ENCODE results near the gene FAM163B.
A peak's percentile ranks its signal among the peaks of the same experiment; 100 is the strongest.
"Not testable (repeated sequence)": the region's sequence is repeated elsewhere in the genome, so short reads cannot be mapped to it uniquely, and the experiment has no call there.

Gene FAM163B

DNA sequence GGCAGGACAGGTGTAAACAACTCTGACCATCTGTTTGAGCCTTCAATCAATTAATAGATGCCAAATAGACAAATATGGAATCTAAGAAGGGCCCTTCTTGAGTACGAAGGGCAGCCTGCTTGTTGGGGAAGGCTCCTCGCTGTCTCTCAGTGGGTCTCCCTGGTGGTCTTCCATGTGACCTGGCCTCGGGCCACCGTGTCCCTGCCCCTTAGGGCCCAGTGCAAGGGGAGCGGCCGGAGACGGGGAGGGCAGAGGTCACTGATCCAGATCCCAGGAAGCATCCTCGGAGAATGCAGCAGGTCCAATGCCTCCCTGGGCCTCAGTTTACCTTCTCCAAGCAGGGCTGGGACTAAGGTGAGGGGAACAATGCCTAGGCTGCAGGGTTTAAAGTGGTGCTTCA, 29.5 kb upstream of the FAM163B start:
- no peak for DNase-seq

DNA sequence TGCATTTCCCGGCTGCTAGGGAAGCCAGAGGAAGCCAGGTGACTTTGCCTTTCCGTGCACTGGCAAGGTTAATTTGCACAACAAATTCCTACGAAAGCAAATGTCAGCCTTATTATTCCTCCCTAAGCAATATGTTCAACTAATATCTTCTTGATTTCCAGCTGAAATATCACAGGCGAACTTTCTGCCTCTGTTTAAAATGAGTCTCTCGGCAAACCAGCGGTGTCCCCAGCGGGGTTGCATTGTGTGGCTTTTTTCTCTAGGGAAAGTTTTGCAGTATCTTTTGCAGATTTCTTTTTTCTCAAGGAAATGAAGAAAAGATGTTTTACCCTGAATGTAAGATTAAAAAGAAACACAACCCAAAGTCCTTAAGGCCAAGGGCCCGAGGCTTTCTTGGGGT, 28.9 kb upstream of the FAM163B start:
- DNase-seq, result no peak

DNA sequence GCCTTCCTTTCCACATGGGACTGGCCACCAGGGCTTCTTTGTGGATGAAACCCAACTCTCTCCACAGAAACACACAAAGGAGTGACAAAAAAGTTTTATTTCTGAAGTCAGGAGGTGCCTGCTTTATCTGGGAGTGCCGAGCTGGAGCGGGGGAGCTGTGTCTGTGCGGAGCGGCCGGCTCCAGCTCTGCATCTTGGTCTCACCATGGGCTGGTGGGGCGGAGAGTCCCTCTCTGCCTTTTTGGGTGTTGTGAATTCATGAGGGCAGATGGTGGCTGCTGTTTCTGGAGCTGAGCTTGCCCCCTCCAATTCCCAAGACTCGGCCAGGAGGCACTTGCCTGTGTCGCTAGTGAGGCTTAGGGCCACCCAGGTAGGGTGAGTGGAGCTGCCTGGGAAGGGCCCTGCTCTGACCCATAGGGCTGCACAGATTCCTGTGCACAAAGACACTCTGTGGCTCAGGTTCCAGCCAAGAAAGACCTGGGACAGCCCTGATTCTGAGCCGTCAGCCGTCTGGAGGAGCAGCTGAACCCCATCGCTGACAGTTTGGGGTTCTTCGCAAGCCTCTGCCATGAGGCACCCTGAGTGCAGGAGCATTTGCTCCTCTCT, 28.4 kb upstream of the FAM163B start:
- no peak for DNase-seq

DNA sequence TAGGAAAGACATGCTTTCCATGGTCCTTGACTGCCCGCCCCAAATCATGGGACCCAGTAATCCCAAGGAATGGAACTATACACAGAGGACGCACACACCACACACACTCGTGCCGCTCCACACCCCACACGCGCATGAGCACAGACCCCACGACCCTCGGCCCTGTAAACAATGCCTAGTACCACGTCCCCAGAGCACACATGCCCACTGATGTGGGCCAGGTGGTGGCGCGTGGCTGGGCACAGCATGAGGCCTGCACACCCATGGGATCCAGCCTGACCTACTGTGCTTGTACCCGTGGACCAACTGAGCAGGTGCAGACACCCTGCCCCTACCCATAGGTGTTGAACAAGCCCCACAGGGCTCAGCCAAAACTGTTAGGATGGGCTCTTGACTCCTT, 27.7 kb upstream of the FAM163B start:
- no peak for DNase-seq

DNA sequence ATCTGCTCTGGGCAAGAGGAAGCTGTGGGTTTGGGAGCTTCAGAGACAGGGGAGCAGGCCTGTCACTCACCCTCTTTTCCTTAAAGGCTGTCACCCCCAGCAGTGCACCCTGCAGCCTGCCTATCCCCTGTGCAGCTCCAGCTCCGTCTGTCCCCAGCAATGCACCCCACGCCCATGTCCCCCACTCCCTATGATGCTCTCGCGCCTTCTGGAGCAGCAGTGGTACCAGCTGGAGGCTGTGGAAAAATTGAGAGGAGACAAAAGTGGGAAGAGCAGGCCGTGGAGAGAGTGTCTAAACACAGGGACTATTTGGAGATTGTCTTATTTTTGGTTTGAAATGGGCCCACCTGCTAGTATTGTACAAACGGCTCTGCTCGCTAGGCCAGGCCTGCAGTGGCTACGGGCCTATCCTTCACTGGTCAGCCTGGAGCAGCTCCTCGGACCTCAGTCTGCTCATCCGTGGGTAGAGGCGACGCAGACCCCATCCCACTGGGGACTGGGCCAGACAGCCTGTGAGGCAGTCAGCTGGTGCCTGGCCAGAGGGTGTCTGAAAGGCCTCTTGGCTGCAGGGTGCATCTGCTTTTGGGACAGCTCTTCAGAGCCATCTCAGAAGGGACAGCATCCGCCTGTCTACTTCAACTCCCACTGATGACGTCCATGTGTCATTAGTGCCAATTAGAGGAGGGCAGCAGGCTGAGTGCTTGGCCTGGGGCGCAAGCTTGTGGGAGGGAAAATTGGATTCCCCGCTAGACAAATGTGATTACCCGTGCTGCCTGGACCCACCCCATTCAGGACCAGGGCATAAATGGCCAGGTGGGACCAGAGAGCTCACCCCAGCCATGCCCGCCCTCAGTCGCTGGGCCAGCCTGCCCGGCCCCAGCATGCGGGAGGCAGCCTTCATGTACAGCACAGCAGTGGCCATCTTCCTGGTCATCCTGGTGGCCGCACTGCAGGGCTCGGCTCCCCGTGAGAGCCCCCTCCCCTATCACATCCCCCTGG, 26.6 kb upstream of the FAM163B start, which contains the start of gene DBH:
TSS of gene DBH (plus strand) at position 831 of the 999 bp plus-strand sequence. CDS start at position 840, 9 bp downstream.
- no peak for DNase-seq

DNA sequence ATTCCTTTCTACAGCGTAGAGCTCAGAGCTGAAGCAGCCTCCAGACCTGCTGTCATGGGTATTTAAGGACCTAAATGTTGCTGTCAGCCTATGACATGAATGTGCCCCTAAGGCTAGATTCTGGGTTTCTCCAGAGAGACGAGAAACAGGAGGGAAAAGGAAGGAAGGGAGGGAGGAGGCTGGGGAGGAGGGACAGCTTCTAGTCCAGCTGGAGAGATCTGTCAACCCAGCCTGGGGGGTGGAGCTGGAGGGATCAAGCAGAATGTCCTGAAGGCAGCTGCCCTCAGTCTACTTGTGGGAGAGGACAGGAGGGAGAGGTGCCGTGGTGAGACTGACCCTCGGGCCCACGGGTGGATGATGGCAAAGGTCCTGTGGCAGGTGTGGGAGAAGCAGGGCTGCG, 25.9 kb upstream of the FAM163B start:
- DNase-seq, result no peak

DNA sequence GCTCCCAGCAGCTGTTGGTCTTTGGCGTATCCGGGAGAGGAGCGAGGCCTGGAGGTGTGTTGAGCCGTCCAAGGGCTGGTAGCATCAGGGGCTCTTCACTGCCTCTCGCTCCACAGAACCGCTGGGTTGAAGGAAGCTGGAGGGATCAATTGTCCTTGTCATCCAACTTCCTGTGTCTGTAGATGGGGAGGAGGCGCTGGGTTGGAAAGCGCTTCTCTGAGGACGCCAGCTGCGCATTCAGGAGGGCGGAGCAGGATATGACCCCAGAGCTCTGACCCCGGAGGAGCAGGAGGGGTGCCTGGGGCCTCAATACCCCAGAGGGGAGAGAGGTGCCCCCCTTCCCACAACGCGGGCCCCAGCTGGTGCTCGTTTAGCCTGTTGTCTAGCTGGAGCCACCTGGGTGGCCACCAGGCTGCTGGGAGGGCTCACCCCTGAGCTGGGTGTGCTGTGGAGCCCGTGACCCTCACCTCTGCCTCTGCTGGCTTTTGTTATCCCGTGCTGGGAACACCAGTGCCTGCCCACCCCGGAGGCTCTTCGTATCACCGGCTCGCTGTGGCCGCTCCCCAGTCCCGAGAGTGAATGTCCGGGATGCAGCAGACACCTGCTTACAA, 25.0 kb upstream of the FAM163B start:
- no peak for DNase-seq

DNA sequence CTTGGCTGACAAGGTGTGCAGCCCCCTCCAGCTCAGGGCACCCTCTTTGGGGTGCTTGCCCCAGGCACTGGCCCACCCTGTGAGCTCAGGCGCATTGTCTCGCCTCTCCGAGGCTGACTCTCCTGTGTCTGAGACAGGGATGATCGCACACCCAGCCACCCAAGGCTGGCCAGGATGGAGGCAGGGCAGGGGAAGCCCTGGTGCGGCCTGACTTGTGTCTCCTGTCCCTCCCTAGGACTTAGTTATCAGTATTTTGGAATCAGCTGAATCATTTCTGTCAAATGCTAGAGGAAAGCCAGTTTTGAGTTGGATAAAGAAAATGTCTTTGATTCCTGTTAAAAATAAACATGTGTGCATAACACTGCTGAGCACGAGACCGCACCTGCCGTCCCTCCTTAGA, 24.5 kb upstream of the FAM163B start:
- no peak for DNase-seq

DNA sequence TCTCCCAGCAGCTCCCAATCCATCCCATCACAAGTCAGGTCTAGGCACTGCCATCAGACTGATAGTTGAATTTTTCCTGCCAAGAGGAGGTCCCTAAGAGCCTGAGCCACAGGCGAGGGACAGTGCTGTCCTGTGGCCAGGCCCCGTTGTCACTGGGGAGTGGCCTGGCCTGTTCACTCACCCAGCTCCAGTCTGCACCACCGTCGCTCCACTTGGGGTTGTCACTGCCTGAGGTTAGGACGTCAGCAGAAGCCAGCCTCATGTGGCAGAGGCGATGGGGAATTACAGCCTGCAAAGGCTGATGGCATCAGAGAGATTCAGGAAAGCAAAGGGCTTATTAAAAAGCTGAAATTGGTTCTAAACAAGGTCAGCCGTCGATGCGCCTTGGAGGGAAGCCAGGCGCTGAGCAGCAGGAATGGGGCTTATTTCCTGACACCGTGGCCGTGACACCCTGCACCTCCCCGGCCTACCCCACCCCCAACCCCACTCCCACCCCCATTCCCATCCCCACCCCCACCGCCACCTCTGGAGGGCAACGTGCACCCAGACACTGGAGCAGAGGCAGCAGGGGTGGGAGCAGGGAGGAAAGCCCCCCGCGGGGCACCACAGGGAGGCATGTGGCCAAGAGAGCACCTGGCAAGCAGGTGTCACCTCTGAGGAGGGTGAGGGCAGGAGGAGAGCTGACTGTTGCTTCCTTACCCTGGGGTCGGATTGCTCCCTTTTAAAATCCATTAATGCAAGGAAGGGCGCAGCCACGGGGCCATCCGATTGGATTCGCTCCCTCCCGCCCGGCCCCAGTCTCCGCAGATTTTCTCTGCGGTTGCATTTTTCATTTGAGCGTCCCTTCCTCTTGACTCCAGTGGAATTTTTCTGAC, 23.9 kb upstream of the FAM163B start:
- no peak for DNase-seq

DNA sequence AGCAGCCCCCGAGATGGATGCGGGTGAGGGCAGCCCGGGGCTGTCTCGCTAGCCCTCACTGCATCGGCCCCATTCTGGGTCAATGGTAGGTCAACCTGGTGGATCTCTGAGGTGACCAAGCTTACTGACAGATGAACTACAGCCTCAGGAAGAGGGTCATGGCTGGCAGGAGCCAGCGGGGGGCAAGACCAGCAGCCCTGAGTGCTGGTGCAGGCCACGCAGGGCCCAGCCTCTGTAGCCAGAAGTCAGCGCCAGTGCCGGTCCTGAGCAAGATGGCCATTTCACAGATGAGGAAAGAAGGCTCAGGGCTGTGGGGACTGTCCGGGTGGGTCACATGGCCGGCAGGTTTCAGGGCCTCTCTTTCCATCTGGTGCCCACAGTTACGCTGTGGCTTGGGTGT, 21.9 kb upstream of the FAM163B start:
- no peak for DNase-seq

DNA sequence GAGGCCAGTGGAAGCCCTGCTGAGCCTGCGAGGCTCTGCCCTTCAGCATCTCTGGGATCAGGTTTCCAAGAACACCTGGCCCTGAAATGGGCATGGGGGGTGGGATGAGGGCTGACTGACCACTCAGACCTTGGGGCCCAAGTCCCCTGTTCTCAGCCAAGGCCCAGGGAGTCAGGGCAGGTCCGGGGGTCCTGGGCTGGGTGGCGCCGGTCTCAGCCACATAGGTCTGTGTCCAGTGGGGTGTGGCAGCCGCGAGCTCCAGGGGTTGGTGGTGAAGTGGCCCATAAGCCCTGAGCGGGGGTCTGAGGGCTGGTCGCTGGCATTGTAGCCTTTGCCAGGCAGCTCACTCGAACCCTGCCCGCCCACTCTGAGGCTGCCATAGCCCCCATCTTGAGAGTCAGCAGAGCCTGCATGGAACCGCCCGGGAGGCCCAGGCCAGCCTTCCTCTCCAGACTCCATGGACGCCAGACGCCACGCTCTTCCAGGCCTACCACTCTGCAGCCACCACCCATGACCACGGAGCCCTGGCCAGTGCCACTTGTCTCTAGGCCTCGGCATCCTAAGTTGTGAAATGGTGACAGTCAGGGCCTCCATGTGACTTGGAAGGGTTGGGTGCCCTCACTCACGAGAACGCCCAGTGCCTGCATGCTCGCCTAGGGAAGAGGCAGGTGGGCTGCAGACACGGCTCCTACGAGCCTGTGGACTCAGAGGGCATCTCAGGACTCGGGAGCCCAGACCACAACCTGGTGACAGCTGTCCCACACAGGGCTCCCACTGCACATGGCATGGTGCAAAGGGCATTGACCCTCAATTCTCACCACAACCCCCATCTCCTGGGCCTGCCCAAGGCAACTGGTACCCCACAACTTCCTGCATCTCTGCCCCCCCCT, 20.3 kb upstream of the FAM163B start:
- no peak for DNase-seq

DNA sequence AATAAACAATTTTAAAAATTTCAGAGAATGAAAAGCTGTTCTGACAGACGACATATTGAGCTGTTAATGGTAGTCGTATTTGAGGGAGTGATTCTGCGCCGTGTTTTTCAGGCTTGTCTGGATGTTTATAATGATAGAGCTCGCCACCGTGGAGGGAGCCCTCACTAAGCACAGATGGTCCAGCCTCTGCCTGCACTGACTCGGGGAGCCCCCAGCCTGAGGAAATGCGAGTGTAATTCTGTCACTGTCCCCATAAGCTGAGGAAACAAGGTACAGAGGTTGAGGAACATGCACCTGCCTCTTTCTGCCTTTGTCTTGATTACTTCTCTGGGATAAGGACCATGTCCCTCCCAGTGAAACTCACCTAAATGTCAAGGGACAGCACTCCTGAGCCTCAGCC, 19.6 kb upstream of the FAM163B start:
- DNase-seq, result no peak

DNA sequence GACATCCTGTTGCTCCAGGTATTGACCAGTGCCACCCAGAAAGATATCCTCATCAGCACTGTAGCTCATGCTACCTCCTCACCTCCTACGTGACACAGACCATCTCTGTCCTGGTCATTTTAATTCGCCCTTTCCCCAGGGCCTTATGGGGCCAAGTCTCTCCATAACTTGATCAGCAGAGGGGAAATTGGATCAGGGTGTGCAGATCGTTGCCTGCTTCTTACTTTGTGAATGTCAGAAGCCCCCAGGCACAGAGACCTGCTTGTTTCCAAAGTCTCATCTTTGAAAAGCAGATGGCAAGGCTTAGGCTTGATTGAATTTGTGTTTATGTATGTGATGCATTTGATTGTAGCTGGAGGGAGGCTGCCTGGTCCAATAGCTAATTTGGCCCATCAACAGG, 18.2 kb upstream of the FAM163B start:
- DNase-seq, result no peak

DNA sequence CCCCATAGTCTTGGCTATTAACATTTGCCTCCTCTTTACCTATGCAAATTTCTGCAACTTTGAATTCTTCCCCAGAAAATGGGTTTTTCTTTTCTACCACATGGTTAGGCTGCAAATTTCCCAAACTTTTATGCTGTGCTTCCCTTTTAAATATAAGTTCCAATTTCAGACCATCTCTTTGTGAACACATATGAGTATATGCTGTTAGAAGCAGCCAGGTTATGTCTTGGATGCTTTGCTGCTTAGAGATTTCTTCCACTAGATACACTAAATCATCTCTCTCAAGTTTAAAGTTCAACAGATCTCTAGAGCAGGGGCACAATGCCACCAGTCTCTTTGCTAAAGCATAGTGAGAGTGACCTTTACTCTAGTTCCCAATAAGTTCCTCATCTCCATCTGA, 16.8 kb upstream of the FAM163B start:
- not testable (repeated sequence) for DNase-seq

DNA sequence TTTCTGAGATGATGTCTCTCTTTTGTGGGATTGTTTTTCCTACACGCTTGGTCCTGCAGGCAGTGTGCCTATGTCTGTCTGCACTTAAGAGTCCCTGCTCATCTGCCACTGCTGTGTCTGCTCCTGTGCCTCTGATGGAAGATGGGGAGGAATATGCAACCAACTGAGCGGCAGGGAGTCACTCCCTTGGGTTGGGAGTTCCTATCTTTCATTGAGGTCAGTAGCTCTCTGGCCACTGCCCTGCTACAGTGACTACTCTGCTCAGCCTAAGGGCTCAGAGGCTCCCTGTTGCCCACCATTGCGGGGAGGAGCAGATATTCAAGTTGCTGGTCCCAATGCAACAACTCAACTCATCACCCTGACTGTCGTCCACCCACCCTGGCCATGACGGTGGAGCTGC, 13.4 kb upstream of the FAM163B start:
- no peak for DNase-seq

DNA sequence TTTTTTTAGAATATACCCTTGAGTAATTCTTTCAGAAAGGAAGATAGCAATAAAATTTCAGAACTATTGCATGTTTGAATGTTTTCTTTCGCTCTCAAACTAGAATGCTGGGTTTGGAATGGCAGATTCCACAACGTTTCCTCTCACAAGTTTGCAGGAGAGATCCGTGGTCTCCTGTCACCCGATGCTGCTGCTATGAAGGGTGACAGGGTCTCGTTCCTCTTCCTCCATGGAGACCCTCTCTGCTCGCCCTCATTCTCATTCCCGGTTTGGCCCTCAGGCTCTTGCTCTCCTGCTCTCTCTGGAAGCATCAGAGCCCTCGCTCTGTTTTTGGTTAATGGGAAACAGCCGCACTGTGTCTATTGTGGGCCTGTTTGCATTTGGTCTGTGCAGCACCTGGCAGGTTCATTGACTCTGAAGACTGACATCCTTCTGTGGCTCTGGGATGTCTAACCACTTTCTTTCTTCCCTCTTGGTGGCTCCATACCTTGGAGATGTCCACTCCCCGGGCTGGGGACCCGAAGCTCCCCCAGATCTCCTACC, 12.6 kb upstream of the FAM163B start:
- DNase-seq, result no peak

DNA sequence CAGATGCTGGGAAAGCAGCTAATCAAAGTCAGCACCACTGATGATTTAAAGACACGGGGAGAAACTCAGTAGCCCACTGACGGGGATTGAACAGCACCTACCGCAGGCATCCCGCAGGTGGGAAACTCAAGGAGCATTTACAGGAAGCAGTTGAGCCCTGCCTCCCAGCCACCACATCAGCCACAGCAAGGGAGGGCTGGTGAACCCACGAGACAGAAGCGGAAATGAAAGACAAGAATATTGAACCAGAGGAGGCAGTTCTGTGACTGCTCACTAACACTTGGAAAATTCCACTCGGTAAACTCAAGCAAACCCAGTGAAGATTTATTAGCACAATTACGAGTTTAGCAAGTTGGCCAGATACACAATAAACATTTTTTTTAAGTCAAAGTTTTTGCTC, 10.6 kb upstream of the FAM163B start:
- DNase-seq, result peak; percentile 45

DNA sequence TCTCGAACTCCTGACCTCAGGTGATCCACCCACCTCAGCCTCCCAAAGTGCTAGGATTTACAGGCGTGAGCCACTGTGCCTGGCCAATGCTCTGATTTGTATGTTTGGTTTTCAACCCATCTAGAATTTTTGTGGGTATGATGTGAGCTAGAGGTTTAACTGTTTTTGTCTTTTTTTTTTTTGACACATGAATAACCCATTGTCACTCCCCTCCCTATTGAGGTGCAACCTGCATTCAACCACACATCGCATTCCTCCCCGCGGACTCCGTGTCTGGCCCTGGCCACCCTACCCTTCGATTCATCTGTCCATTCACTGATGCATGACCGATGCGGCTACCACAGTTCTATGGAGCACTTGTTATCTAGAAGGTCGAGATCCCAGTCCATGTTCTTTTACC, 9.5 kb upstream of the FAM163B start:
- no peak for DNase-seq

DNA sequence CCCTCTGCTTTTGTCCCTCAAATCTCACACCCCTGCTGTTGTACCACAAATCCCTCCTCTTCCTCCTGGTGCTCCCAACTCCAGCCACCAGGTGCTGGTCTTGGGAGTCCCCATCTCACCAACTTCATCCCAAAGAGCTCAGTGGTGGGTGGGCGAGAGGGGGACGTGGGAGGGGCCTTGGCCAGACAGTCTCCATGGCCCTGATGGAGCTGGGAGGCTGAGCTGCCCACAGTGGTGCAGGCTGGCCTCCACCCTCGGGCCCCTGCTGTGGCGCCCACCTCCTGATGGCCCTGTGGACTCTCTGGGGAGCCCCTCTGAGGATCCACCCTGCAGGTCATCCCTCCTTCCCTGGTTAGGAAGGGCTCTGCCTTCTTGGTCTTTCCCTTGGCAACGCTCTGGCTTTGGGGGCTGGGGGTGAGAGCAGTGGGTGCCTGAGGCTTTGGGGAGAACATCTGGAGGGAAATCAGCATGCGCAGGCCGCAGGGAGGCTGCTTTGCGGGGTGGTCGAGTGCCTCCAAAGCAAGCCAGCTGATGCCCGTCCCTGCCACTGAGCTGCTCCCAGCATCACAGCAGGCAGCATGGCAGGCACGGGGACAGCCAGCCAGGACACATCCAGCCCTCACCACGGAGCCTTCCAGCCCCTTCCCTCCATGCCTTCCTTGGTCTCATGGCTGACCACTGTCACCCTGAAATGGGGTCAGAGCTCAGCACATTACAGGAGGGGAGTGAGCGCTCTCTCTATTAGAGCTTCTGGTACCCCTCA, 7.6 kb upstream of the FAM163B start:
- DNase-seq, result no peak

DNA sequence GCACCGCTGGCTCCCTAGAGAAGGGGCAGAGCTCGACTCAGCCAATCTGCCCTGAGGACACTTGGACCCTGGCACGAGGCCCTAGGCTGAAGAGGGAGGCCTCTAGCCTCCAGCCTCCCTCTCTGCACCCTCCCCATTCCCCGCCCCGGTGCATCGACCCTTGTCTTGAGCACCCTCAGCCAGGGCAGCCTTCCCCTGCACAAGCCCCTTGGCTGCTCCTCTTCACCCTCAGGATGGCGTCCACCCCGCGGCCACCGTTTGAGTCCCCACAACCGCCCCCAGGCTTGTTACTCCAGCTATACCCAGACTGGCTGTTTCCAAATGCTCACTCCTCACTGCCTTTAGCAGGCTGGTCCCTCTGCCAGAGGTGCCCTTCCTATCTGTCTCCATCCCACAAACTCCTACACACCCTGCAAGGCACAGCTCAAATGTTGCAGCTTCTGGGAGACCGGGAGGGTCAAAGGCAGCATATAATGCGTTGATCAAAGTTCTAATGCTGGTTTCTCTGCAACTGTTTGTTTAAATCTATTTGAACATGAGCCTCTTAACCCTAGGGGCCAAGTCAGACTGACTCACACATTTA, 6.5 kb upstream of the FAM163B start:
- no peak for DNase-seq

Measured in activated naive CD4-positive, alpha-beta T cell treated with Interleukin-2 at 50 U/mL for 16 hours (primary cell).